KOPT-K1 (cell line): ENCODE data around the gene PCDHGC5.

Source experiments
- H3K27ac ChIP-seq: fragments of 200-600 bp; sonication (generic); 2 replicates; pipeline ENCODE4 v1.5.1; 2016; ENCODE audit warnings: antibody characterized with exemption, mild to moderate bottlenecking, low read depth, low read length; ENCODE audit not compliant: poor library complexity, severe bottlenecking
- H3K36me3 ChIP-seq: fragments of 200-600 bp; sonication (generic); 2 replicates; pipeline ENCODE4 v1.5.1; 2017; ENCODE audit warnings: antibody characterized with exemption, mild to moderate bottlenecking, low read length, moderate library complexity; ENCODE audit not compliant: insufficient read depth
- H3K9me3 ChIP-seq: fragments of 200-600 bp; sonication (generic); 2 replicates; pipeline ENCODE4 v1.5.1; 2017; ENCODE audit warnings: antibody characterized with exemption, low read length, mild to moderate bottlenecking; ENCODE audit not compliant: insufficient read depth, poor library complexity, severe bottlenecking

The PCDHGC5 gene

GRCh38 chr5:141514330-141515133, 25.7 kb downstream of the PCDHGC5 start:
- Histone ChIP-seq H3K27ac (no peak overlapping the region), H3K36me3 (peaks cover 68% of the 10 kb centered on the region), H3K9me3 (no peaks in the 10 kb centered on the region)

DNA sequence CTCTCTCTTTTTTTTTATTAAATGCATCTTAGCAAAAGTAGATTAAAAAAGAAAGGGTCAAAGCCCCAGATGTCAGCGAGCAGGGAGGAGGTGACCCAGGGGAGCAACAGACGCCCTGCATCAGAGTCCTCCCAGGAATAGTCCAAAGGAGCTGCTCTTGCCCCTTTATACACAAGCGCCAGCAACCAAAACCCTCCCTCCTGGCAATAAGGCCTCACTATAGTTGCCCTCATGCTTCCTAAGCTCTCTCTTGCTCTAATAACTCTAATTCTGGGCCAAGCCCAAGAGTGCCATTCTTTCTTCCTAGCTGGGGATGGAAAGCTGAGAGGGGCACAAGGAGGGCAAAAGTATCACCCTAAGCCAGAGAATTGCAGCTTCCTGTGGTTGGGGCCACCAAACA, 26.3 kb downstream of the PCDHGC5 start:
- Histone ChIP-seq H3K27ac (no peak overlapping the region), H3K36me3 (peaks cover 74% of the 10 kb centered on the region), H3K9me3 (no peaks in the 10 kb centered on the region)

DNA sequence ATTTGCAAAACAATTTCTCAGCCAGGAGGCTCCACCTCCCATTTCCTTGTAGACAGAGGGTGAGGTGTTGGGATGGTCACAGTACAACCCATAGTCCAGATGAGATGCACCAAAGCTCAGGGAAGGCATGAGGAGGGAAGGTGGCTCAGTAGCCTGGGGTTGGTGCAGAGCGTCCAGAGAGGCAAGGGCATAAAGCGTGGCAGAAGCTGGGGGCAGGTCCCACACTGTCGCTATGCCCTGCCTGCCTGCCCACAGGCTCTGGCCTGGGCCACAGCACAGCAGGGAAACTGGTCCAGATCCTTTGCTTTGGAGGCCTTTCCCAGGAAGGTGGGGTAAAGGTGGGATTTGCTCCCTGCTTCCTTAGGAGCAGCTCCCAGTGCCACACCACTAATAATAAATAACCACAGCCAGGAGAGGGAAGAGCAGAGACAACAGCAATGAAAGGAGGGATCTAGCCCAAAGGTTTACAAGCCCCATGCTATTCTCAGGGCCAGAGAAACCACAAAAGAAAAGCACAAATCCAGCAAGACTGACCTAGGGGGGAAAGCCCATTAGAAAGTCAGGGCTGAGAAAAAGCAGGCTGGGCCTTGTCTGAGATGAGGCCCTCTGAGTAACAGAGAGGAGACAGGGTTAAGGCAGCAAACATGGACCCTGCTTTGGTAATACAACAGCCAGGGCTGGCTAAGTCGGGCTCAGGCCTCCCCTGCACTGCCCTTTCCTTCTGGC, 27.2 kb downstream of the PCDHGC5 start:
- no peak overlapping the region for H3K27ac ChIP-seq
- H3K9me3 ChIP-seq = no peaks in the 10 kb centered on the region
- H3K36me3 ChIP-seq = peaks cover 83% of the 10 kb centered on the region

GRCh38 chr5:141516672-141517025, 27.8 kb downstream of the PCDHGC5 start:
- Histone ChIP-seq H3K36me3 (peaks cover 89% of the 10 kb centered on the region), H3K27ac (no peak overlapping the region)

DNA sequence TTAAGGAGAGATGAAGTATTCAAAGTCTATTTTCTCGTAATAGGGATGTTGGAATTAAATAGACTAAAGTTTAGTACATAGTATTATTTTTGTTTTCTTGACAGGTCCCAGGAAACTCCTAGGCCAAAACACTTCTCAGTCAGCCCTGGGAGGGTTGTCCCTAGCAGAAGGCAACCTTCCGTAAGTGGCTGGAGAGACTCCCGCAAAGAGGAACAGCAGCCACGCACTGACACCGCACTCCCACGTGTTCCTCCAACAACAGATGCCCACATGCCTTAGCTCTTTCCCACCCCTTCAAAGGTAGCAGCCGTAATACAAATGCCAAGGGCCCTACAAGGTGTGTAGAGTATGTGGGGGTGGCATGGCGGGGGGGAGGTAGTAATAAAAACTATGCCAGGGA, 28.4 kb downstream of the PCDHGC5 start:
- Histone ChIP-seq H3K9me3 (no peaks in the 10 kb centered on the region), H3K27ac (no peak overlapping the region), H3K36me3 (peaks cover 95% of the 10 kb centered on the region)

More at GRCh38 chr5:141516672-141517025, 27.8 kb downstream of the PCDHGC5 start:
- H3K9me3 ChIP-seq = no peaks in the 10 kb centered on the region

DNA sequence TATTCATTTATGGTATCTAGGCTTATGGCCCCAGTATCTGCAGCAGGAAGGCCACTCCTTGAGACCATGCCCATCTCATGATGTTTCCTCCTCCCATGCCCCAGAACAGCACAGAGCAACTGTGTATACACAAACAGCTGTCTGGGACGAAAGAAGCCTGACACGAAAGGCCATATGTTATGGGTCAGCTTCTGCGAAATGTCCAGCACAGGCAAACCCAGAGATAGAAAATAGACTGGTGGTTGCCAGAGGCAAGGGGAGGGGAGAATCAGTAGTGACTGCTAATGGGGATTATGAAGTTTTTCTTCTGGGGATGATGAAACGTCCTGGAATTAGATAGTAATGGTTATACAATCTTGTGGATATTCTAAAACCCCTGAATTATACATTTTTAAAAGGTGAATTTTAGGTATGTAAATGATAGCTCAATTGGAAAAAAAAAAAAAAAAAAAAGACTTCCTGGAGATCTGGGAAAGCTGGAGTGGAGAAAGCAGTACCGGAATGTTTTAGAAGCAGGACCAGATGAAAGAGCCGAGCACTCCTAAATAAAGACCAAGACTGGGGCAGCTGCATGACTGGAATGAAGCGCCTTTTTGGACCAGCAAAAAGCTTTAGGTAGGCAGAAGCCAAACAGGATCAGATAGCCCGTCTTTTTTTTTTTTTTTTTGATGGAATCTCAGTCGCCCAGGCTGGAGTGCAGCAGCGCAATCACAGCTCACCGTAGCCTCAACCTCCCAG, 29.2 kb downstream of the PCDHGC5 start:
- Histone ChIP-seq H3K27ac (no peak overlapping the region), H3K36me3 (peaks cover 100% of the 10 kb centered on the region), H3K9me3 (no peaks in the 10 kb centered on the region)

DNA sequence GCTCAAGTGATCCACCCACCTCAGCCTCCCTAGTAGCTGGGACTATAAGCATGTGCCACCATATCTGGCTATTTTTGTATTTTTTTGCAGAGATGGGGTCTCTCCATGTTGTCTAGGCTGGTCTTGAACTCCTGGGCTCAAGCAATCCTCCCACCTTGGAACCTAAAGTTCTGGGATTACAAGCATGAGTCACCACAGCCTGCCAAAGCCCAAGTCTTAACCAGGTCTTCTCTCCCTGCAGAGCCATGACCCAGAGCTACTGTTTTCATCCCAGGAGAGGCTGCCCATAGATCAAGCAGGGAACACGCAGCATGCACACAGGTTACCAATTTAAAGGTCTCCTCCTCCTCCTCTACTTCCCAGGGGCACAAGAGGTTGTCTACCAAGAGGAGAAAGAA, 29.7 kb downstream of the PCDHGC5 start:
- no peak overlapping the region for H3K27ac ChIP-seq
- H3K36me3 ChIP-seq = peaks cover 100% of the 10 kb centered on the region
- no peaks in the 10 kb centered on the region for H3K9me3 ChIP-seq

- H3K36me3 ChIP-seq = peaks cover 100% of the 10 kb centered on the region
- H3K27ac ChIP-seq = no peak overlapping the region
- H3K9me3 ChIP-seq = no peaks in the 10 kb centered on the region
These were observed 31.0 kb downstream of the PCDHGC5 start for GRCh38 chr5:141519605-141520565.

DNA sequence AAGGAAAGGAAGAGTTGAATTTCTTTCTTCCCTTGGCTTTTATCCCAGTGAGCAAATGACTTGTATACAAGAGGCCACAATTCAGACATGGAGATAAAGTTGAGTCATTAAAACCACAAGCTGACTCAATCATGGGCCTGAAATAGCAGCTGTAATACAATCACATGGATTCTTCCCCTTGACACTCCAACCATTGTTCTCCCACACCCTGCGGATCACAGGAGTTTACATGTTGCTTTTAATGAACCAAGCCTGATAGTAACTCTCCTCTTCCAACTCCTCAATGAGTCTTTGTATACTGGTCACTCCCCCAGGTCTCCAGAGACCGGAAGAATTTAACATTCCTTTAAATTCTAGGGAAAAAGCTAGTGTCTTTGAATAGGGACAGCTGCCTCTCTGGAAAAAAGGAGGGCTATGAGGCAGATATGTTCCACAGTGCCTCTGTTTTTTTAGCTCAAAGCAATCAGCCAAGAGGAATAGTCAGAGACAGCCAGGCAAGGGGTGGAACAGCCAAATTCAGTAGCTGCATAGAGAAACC, 32.4 kb downstream of the PCDHGC5 start:
- Histone ChIP-seq H3K9me3 (no peaks in the 10 kb centered on the region), H3K27ac (no peak overlapping the region), H3K36me3 (peaks cover 100% of the 10 kb centered on the region)

DNA sequence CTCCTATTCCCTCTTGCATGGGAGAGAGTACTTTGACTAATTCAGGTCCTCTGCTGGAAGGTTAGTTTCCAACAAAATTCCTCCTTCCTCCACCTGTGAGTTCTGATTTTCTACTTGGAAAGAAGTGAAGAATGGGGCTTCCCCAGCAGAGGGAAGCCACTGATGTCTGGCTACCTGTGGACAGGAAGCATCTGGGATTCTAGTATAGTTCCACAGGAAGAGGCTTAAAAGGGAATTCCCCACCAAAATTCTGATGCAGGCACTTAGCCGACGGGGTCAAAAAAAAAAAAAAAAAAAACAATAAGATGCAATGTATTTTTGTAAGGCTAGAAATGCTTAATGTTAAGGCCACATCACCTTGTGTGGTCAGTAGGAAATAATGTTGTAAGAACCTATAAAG, 33.4 kb downstream of the PCDHGC5 start:
- H3K27ac ChIP-seq = no peak overlapping the region
- H3K9me3 ChIP-seq = no peaks in the 10 kb centered on the region
- peaks cover 100% of the 10 kb centered on the region for H3K36me3 ChIP-seq

- Histone ChIP-seq H3K9me3 (no peaks in the 10 kb centered on the region), H3K36me3 (peaks cover 100% of the 10 kb centered on the region), H3K27ac (no peak overlapping the region)
These were observed 35.1 kb downstream of the PCDHGC5 start for GRCh38 chr5:141523991-141524390.

DNA sequence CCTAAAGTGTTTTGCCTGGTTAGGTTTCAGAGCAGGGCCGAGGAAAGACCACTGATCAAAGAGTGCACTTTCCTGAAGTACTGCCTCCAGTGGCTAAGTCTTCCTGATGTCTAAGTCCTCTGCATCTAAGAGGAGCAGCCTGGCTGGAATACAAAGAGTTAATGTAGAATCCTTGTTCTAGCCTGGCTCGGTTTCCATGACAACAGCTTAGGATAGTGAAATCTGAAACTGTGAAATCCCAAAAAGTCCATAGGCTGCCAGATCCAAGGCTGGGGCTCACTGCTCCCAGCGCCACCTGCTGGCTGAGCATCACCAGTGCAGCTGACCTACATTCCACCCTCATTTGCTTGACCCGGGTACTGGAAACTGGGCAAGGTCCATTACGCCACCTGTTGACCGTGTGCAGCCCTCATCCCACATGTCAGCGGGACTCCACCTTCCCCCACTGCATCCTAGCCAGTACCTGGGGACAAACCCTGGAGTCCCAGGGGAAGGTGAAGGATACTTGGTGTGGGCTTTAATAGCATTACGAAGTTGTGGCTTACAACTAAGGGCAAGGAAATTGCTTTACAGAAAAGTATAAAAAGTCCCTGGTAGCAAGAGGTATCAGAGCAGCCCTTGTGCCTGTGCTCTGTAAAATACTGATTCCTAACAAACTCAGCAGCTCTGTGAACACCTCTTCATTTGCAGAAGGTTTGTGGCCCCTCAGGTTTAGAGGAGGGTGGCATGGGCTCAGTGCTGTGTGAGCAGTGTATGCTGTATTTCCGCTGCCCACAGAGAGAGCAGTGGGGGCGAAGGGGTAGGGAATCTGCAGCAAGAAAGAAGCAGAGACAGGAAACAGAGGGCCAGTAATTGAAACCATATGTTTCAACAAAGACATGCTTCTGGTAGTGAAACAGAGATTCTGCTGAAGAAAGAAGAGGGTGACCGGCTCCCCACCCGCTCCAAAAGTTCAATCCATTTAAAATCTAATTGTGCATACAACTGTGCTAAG, 36.0 kb downstream of the PCDHGC5 start:
- Histone ChIP-seq H3K36me3 (peaks cover 100% of the 10 kb centered on the region), H3K27ac (no peak overlapping the region), H3K9me3 (no peaks in the 10 kb centered on the region)

DNA sequence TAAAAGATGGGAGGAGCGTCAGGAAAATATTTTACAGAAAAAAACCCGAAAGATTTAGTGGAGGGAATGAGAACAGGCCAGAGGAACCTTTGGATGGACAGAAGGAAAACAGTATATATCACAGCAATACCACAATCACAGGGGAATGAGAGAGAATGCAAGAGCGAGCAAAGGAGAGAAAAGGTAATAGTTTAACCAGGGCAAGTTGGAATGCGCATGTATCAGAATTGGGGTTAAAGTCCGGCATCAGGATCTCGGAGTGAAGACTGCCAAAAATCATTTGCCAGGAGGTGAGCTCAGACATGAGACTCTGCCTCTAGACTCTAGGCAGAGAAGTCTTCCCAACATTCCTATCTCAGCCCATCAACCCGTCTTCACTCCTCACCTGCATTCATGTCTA, 36.8 kb downstream of the PCDHGC5 start:
- H3K27ac ChIP-seq = no peak overlapping the region
- H3K36me3 ChIP-seq = peaks cover 100% of the 10 kb centered on the region
- H3K9me3 ChIP-seq = no peaks in the 10 kb centered on the region
